Natural killer cell (primary cell): ENCODE measurements around the gene ANKRD60. TPM values are rescaled to one million over a fixed set of nuclear protein-coding genes. Genes with fewer than 3 reads are reported as not detected.

Source experiments
- ATAC-seq, 3 donors: fragments of 150-1000 bp in 2 of 3; fragments of 200-7000 bp in 1 of 3; cut with Tn5 transposase; 1 replicate in 1 of 3; 2 replicates in 2 of 3; pipeline ENCODE4 v1.10.0; 2021; ENCODE audit warnings: mild to moderate bottlenecking in 2 of 3, moderate library complexity in 2 of 3
- DNase-seq, 2 donors: peaks; one replicate each; pipeline versions ENCODE4 v3.0.0 to v3.0.0-alpha.2; 2013 to 2021; ENCODE audit warnings: mixed read lengths in 1 of 2
- H3K27ac ChIP-seq: one replicate; pipeline ENCODE4 v1.5.1; 2013; ENCODE audit warnings: mild to moderate bottlenecking, low read length
- H3K27me3 ChIP-seq: one replicate; pipeline ENCODE4 v1.6.1; 2013; ENCODE audit warnings: low read length; ENCODE audit not compliant: control insufficient read depth, insufficient read depth
- H3K36me3 ChIP-seq: one replicate; pipeline ENCODE4 v1.6.1; 2013; ENCODE audit warnings: low read length; ENCODE audit not compliant: control insufficient read depth, insufficient read depth
- H3K4me1 ChIP-seq: one replicate; pipeline ENCODE4 v1.6.1; 2013; ENCODE audit warnings: low read length; ENCODE audit not compliant: control insufficient read depth, insufficient read depth
- H3K4me3 ChIP-seq: one replicate; pipeline ENCODE4 v1.5.1; 2013; ENCODE audit warnings: low read length
- H3K9me3 ChIP-seq: one replicate; pipeline ENCODE4 v1.6.1; 2013; ENCODE audit warnings: low read length; ENCODE audit not compliant: control insufficient read depth, insufficient read depth
- H3K27ac Mint-ChIP-seq, 2 donors: one replicate each; pipeline ENCODE4 v1.8.0; 2022; ENCODE audit warnings: mild to moderate bottlenecking in 2 of 2, mixed read lengths in 2 of 2, moderate library complexity in 1 of 2
- H3K27me3 Mint-ChIP-seq, 2 donors: one replicate each; pipeline ENCODE4 v1.8.0; 2022; ENCODE audit warnings: low read depth in 2 of 2, mixed read lengths in 2 of 2
- H3K36me3 Mint-ChIP-seq: one replicate; pipeline ENCODE4 v1.8.0; 2022; ENCODE audit warnings: mixed read lengths
- H3K4me1 Mint-ChIP-seq, 2 donors: one replicate each; pipeline ENCODE4 v1.8.0; 2022; ENCODE audit warnings: mixed read lengths in 2 of 2
- H3K4me3 Mint-ChIP-seq: one replicate; pipeline ENCODE4 v1.8.0; 2022; ENCODE audit warnings: mild to moderate bottlenecking, moderate library complexity, mixed read lengths
- H3K9me3 Mint-ChIP-seq, 2 donors: one replicate each; pipeline ENCODE4 v1.8.0; 2022; ENCODE audit warnings: mixed read lengths in 2 of 2
- WGBS: methylation state at CpG from one replicate; pipeline ENCODE4 v1.1.7; 2013; ENCODE audit warnings: missing lambda C conversion rate; ENCODE audit not compliant: insufficient coverage; 5-methylcytosine and 5-hydroxymethylcytosine counted together
- intact Hi-C: fragments of 100-400 bp; cut with micrococcal nuclease; formaldehyde crosslinking; loops from one replicate; pipeline ENCODE4 v1.14.2; 2022
- total RNA-seq, 4 donors: library from RNA; stranded (reverse); fragments of 120-200 nt in 1 of 4; gene quantifications; one replicate each; pipeline versions ENCODE4 v1.2.3 to v1.2.4, GENCODE V29; 2013 to 2022
- TF ChIP-seq, protein P1 (sequence below): fragments of 200-600 bp; IDR thresholded peaks from one replicate; pipeline ENCODE4 v1.8.0; 2022; ENCODE audit warnings: antibody characterized with exemption

ANKRD60 gene
- total RNA-seq, 3 donors from 2014 or later (not counting 1 experiment from before 2014, with no cell fraction given), result not detected

DNA sequence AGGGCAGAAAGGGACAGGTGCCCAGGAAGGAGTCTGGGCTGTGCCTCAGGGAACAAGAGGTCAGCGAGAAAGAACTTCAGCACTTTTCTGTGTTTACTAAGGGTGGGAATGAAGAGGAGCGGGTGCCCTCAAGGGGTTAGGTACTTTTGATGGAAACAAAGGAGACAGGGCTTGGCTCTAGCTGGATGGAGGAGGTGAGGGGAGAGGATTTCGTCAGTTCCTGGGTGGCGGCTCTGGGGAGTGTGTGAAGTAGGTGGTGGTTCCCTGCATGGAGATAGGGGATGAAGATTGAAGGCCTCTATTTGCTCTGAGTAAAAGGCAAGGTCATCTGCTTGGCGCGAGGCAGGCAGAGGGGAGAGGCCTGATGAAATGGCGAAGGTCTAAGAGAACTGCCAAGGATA, 40.0 kb upstream of the ANKRD60 start:
- H3K27me3 ChIP-seq, result no peaks in the 10 kb centered on the region
- Mint-ChIP-seq H3K36me3 (peaks cover 16% of the 10 kb centered on the region), H3K4me1 (peaks cover 16 to 19% of the 10 kb centered on the region in 2 donors), H3K4me3 (no peak overlapping the region), H3K9me3 (no peaks in the 10 kb centered on the region), H3K27me3 (no peaks in the 10 kb centered on the region), H3K27ac (peak overlapping the region in 1 of 2 donors; percentile 67)
- no peaks in the 10 kb centered on the region for H3K4me1 ChIP-seq
- no peak overlapping the region for H3K27ac ChIP-seq
- no peak overlapping the region for H3K4me3 ChIP-seq
- no peaks in the 10 kb centered on the region for H3K9me3 ChIP-seq
- DNase-seq (no peak), ATAC-seq (no peak)
- TF ChIP-seq, protein P1, sequence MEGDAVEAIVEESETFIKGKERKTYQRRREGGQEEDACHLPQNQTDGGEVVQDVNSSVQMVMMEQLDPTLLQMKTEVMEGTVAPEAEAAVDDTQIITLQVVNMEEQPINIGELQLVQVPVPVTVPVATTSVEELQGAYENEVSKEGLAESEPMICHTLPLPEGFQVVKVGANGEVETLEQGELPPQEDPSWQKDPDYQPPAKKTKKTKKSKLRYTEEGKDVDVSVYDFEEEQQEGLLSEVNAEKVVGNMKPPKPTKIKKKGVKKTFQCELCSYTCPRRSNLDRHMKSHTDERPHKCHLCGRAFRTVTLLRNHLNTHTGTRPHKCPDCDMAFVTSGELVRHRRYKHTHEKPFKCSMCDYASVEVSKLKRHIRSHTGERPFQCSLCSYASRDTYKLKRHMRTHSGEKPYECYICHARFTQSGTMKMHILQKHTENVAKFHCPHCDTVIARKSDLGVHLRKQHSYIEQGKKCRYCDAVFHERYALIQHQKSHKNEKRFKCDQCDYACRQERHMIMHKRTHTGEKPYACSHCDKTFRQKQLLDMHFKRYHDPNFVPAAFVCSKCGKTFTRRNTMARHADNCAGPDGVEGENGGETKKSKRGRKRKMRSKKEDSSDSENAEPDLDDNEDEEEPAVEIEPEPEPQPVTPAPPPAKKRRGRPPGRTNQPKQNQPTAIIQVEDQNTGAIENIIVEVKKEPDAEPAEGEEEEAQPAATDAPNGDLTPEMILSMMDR, result no peak
- intact Hi-C loops, result no loop called here
- WGBS, result 97% methylated on average over 7 of the region's 7 CpGs
- peaks cover 34% of the 10 kb centered on the region for H3K36me3 ChIP-seq

DNA sequence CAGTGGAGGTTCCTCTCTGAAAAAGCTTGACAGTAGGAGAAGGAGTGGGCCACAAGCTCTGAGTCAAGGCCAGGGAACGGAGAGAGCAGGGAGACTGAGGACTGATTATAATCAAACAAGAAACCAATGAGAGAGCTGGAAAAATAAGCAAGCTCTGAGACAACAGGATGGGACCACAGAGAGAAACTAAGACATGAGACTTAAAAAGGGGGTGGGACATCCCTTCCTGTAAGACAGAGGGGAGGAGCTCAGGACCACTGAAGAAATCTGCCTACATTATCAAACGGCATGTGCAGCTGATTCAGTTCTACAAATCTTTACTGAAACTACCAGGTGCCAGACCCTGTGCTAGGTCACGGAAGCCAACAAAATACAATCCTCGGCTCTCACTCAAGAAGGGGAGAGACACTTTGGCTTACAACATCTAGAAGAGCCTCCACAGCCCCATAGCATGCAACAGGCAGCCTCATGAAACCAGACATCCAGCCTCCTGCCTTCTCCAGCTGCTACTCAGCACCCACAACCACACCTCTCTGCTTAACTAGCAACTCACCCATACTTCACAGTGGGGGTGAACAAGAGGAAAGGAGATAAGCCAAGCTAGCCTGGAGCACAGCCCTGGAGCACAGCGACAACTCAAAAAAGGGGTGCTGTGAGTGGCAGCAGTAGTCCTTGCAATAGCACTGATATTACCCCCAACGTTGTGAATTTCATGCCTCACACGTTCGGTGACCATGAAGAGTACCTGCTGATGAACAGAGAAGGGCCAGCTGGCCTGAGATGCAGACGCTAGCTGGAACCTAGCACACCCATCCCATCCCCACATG, 39.1 kb upstream of the ANKRD60 start:
- WGBS, result 90% methylated on average over 9 of the region's 9 CpGs
- no peaks in the 10 kb centered on the region for H3K27me3 Mint-ChIP-seq
- H3K4me1 Mint-ChIP-seq, result peaks cover 16% of the 10 kb centered on the region in 2 donors
- ATAC-seq, result no peak
- TF ChIP-seq, protein P1, result no peak
- H3K4me3 Mint-ChIP-seq, result no peak overlapping the region
- H3K27me3 ChIP-seq, result no peaks in the 10 kb centered on the region
- H3K36me3 ChIP-seq, result peaks cover 35% of the 10 kb centered on the region
- DNase-seq, result no peak
- H3K27ac ChIP-seq, result no peak overlapping the region
- H3K36me3 Mint-ChIP-seq, result peaks cover 16% of the 10 kb centered on the region
- no peak overlapping the region for H3K4me3 ChIP-seq
- H3K9me3 ChIP-seq, result no peaks in the 10 kb centered on the region
- peak overlapping the region in 1 of 2 donors; percentile 67 for H3K27ac Mint-ChIP-seq
- no peaks in the 10 kb centered on the region for H3K9me3 Mint-ChIP-seq
- intact Hi-C loops, result no loop called here
- H3K4me1 ChIP-seq, result no peaks in the 10 kb centered on the region

DNA sequence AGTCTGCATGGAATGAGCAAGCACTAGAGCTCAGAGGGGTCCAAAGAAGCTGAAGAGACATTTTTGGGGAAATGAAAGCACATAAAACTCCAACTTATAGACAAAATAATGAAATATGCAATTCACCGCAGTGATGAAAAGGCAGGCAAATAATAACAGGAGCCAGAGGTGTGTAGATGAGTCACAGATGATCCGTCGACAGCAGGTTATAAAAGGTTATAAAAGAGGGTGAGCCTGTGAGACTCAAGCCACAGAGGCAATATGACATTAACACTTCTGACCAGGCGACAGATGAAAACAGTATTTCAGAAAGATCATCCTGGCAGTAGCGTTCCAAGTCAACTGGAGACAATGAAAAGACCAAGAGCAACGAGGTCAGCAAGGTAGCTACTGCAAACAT, 35.8 kb upstream of the ANKRD60 start:
- peaks cover 8% of the 10 kb centered on the region for H3K36me3 Mint-ChIP-seq
- no peaks in the 10 kb centered on the region for H3K9me3 Mint-ChIP-seq
- no peak for ATAC-seq
- TF ChIP-seq, protein P1, result no peak
- no peaks in the 10 kb centered on the region for H3K27me3 Mint-ChIP-seq
- Histone ChIP-seq H3K27me3 (no peaks in the 10 kb centered on the region), H3K36me3 (peaks cover 26% of the 10 kb centered on the region), H3K9me3 (no peaks in the 10 kb centered on the region), H3K4me1 (no peaks in the 10 kb centered on the region), H3K4me3 (no peak overlapping the region), H3K27ac (no peak overlapping the region)
- H3K4me1 Mint-ChIP-seq, result peaks cover 16 to 17% of the 10 kb centered on the region in 2 donors
- WGBS, result 81% methylated on average over 6 of the region's 6 CpGs
- DNase-seq, result no peak
- no peak overlapping the region for H3K27ac Mint-ChIP-seq
- no peak overlapping the region for H3K4me3 Mint-ChIP-seq
- intact Hi-C loops, result no loop called here

DNA sequence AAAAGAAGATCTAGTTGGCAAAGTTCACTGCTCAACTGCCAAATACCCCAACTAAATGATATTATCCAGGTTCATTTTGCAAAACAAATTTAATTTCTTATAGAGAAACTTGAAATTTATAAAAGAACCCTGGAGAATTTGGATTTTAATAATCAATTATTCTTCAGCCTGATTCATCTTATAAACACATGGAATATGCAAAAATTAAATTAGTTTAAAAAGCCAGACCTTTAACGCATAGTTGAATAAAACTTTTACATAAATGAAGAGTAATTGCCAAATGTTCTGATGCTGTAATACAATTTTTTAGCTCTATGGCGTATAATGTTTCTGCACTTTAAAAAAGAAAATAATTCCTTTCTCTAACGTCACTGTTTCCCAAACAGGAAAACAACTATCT, 33.2 kb upstream of the ANKRD60 start:
- no peak overlapping the region for H3K4me3 Mint-ChIP-seq
- no peak overlapping the region for H3K27ac Mint-ChIP-seq
- peaks cover 14% of the 10 kb centered on the region for H3K36me3 ChIP-seq
- H3K9me3 Mint-ChIP-seq, result no peaks in the 10 kb centered on the region
- no peak overlapping the region for H3K4me3 ChIP-seq
- H3K27me3 Mint-ChIP-seq, result no peaks in the 10 kb centered on the region
- TF ChIP-seq, protein P1, result no peak
- H3K36me3 Mint-ChIP-seq, result no peaks in the 10 kb centered on the region
- H3K9me3 ChIP-seq, result no peaks in the 10 kb centered on the region
- no peaks in the 10 kb centered on the region for H3K27me3 ChIP-seq
- no peak for DNase-seq
- H3K4me1 ChIP-seq, result no peaks in the 10 kb centered on the region
- peaks cover 5 to 10% of the 10 kb centered on the region in 2 donors for H3K4me1 Mint-ChIP-seq
- no CpG with 5 or more reads among the region's 3 CpGs for WGBS
- no peak for ATAC-seq
- no peak overlapping the region for H3K27ac ChIP-seq
- intact Hi-C loops, result no loop called here
